GM12878 (cell line): ENCODE results near the gene PNPO. TPM values are rescaled to one million over a fixed set of nuclear protein-coding genes. Genes with fewer than 3 reads are reported as not detected.

Source experiments
- ASH2L ChIP-seq: fragments of 300-600, 200-600 bp; sonication (generic); IDR thresholded peaks from 2 replicates; pipeline ENCODE4 v1.6.1; 2017; ENCODE audit warnings: low read depth, mild to moderate bottlenecking, borderline replicate concordance
- ATF3 ChIP-seq: IDR thresholded peaks from 2 replicates; pipeline ENCODE4 v1.6.1; 2011; ENCODE audit warnings: low read depth, mild to moderate bottlenecking, low read length, moderate library complexity, borderline replicate concordance; ENCODE audit errors: extremely low read depth
- ATF7 ChIP-seq: fragments of 450-650 bp; IDR thresholded peaks from 2 replicates; pipeline ENCODE4 v1.6.1; 2016; ENCODE audit warnings: low read depth, mild to moderate bottlenecking
- BACH1 ChIP-seq: fragments of 450-650 bp; IDR thresholded peaks from 2 replicates; pipeline ENCODE4 v1.6.1; 2017; ENCODE audit warnings: mild to moderate bottlenecking, borderline replicate concordance
- FOXM1 ChIP-seq: IDR thresholded peaks from 2 replicates; pipeline ENCODE4 v1.6.1; 2012; ENCODE audit warnings: low read depth, mild to moderate bottlenecking, inconsistent platforms, low read length, moderate library complexity
- MYB ChIP-seq: fragments of 150-350 bp; IDR thresholded peaks from 2 replicates; pipeline ENCODE4 v1.6.1; 2014; ENCODE audit warnings: mild to moderate bottlenecking, low read depth, low read length, borderline replicate concordance
- POLR2A ChIP-seq: IDR thresholded peaks from 2 replicates; pipeline ENCODE4 v1.6.1; 2011; ENCODE audit warnings: low read depth, mild to moderate bottlenecking, low read length
- RFX5 ChIP-seq: IDR thresholded peaks from 2 replicates; pipeline ENCODE4 v1.6.1; 2011; ENCODE audit warnings: low read depth, low read length, improper control_type of control experiment
- SIX5 ChIP-seq: IDR thresholded peaks from 2 replicates; pipeline ENCODE4 v1.6.1; 2011; ENCODE audit warnings: mild to moderate bottlenecking, low read depth, low read length, moderate library complexity; ENCODE audit not compliant: severe bottlenecking
- SMAD1 ChIP-seq: fragments of 450-650 bp; IDR thresholded peaks from 2 replicates; pipeline ENCODE4 v1.6.1; 2018; ENCODE audit warnings: mild to moderate bottlenecking, low read depth; ENCODE audit not compliant: partially characterized antibody
- SMAD5 ChIP-seq: IDR thresholded peaks from 2 replicates; pipeline ENCODE4 v1.6.1; 2016; ENCODE audit warnings: antibody characterized with exemption, low read depth
- SP1 ChIP-seq: IDR thresholded peaks from one replicate; pipeline ENCODE4 v1.6.1; 2011; ENCODE audit warnings: low read depth, low read length
- TCF3 ChIP-seq: IDR thresholded peaks from 2 replicates; pipeline ENCODE4 v1.6.1; 2012; ENCODE audit warnings: low read depth, mild to moderate bottlenecking, low read length, borderline replicate concordance; ENCODE audit not compliant: insufficient read depth
- YY1 ChIP-seq: IDR thresholded peaks from 2 replicates; pipeline ENCODE4 v1.6.1; 2011; ENCODE audit warnings: low read depth, mild to moderate bottlenecking, low read length
- ZBTB40 ChIP-seq: fragments of 450-650 bp; IDR thresholded peaks from 2 replicates; pipeline ENCODE4 v1.6.1; 2016; ENCODE audit warnings: mild to moderate bottlenecking, moderate library complexity, borderline replicate concordance
- ZNF207 ChIP-seq: fragments of 450-650 bp; IDR thresholded peaks from 2 replicates; pipeline ENCODE4 v1.6.1; 2014; ENCODE audit warnings: antibody characterized with exemption, mild to moderate bottlenecking, borderline replicate concordance
- ZNF384 ChIP-seq: IDR thresholded peaks from 2 replicates; pipeline ENCODE4 v1.6.1; 2012; ENCODE audit warnings: low read depth, mild to moderate bottlenecking, low read length, improper control_type of control experiment, borderline replicate concordance
- polyA plus RNA-seq, 11 experiments: library from polyadenylated mRNA; depleted of rRNA in 4 of 11; unstranded in 6 of 11; stranded (reverse) in 5 of 11; fragments of >200 nt; fragmentation: Nextera tagmentation in 4 of 11; fragmentation: Illumina TruSeq in 1 of 11; extraction: Ambion mirVana in 4 of 11; extraction: Trizol in 1 of 11; gene quantifications; 1 replicate in 1 of 11; 2 replicates in 10 of 11; pipeline versions ENCODE4 v1.2.1 to v1.2.3, GENCODE V29; 2011 to 2016; ENCODE audit warnings: inconsistent platforms in 2 of 11, missing spikeins in 2 of 11, low read depth in 1 of 11
- total RNA-seq, 4 experiments: library from RNA; depleted of rRNA in 3 of 4; stranded (reverse); fragments of >200 nt in 3 of 4; fragmentation: Illumina TruSeq in 1 of 4; extraction: Trizol in 1 of 4; gene quantifications; 2 replicates each; pipeline versions ENCODE4 v1.2.1 to v1.2.3, GENCODE V29; 2013 to 2021
- TF ChIP-seq, protein P1 (sequence below): fragments of 450-650 bp; IDR thresholded peaks from 2 replicates; pipeline ENCODE4 v1.6.1; 2017; ENCODE audit warnings: antibody characterized with exemption, mild to moderate bottlenecking, moderate library complexity
- TF ChIP-seq, protein P2 (sequence below): fragments of 450-650 bp; formaldehyde crosslinking; IDR thresholded peaks from 2 replicates; pipeline ENCODE4 v1.4.0; 2020; ENCODE audit warnings: mild to moderate bottlenecking, moderate library complexity

Gene PNPO
- total and polyA plus RNA-seq, 10 of the 15 experiments (the other 5 are each of a cell fraction or from before 2014, with no cell fraction given): 13.9 to 52.6 (median 37.3) TPM

DNA sequence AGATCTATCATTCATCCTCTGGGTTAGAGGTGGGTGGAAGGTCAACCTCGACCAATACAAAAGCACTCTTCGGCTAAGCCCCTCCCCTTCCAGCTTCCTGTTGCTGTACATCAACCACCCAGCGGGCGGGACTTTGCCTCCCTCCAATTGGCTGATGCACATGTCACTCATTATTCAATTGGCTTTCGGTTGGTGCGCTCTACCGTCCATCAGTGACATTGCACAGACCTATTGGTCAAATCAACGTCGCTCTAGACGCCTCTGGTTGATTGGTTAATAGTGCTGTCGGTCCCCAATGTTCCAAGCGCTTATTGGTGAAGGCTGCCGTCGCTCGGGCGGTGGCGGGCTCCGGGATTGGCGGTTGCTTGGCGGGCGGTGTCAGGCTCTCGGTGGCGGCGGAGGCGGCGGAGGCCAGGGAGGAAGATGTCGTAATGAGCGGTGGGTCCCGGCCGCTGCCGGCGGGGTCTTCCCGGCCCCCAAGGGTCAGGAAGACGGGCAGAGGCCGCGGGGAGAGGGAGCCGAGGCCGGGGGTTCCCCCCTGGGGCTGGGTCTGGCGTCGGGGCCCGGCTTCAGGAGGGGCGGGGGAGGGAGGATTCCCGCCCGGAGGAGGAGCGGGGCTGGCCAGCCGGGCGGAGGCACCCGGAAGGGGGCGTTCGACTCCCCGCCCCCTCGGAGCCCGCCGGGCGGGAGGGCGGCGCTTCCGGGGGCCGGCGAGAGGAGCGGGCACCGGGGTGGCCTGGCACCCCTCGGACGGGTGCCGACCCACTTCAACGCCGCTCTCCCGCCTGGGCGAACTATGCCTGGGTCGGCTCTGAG lies 45.3 kb upstream of the PNPO start, which contains the start of gene SP2 (continued):
- no peak for TF ChIP-seq ATF3
- no peak for TF ChIP-seq MYB
- peak; percentile 98 for TF ChIP-seq ZBTB40
- no peak for TF ChIP-seq RFX5
- peak; percentile 100 for TF ChIP-seq SP1
- TF ChIP-seq, protein P1, sequence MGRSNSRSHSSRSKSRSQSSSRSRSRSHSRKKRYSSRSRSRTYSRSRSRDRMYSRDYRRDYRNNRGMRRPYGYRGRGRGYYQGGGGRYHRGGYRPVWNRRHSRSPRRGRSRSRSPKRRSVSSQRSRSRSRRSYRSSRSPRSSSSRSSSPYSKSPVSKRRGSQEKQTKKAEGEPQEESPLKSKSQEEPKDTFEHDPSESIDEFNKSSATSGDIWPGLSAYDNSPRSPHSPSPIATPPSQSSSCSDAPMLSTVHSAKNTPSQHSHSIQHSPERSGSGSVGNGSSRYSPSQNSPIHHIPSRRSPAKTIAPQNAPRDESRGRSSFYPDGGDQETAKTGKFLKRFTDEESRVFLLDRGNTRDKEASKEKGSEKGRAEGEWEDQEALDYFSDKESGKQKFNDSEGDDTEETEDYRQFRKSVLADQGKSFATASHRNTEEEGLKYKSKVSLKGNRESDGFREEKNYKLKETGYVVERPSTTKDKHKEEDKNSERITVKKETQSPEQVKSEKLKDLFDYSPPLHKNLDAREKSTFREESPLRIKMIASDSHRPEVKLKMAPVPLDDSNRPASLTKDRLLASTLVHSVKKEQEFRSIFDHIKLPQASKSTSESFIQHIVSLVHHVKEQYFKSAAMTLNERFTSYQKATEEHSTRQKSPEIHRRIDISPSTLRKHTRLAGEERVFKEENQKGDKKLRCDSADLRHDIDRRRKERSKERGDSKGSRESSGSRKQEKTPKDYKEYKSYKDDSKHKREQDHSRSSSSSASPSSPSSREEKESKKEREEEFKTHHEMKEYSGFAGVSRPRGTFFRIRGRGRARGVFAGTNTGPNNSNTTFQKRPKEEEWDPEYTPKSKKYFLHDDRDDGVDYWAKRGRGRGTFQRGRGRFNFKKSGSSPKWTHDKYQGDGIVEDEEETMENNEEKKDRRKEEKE: no peak
- TF ChIP-seq ASH2L: 0 out of 2 replicates have a peak, but pooled peaks have one; percentile 25
- TF ChIP-seq, protein P2, sequence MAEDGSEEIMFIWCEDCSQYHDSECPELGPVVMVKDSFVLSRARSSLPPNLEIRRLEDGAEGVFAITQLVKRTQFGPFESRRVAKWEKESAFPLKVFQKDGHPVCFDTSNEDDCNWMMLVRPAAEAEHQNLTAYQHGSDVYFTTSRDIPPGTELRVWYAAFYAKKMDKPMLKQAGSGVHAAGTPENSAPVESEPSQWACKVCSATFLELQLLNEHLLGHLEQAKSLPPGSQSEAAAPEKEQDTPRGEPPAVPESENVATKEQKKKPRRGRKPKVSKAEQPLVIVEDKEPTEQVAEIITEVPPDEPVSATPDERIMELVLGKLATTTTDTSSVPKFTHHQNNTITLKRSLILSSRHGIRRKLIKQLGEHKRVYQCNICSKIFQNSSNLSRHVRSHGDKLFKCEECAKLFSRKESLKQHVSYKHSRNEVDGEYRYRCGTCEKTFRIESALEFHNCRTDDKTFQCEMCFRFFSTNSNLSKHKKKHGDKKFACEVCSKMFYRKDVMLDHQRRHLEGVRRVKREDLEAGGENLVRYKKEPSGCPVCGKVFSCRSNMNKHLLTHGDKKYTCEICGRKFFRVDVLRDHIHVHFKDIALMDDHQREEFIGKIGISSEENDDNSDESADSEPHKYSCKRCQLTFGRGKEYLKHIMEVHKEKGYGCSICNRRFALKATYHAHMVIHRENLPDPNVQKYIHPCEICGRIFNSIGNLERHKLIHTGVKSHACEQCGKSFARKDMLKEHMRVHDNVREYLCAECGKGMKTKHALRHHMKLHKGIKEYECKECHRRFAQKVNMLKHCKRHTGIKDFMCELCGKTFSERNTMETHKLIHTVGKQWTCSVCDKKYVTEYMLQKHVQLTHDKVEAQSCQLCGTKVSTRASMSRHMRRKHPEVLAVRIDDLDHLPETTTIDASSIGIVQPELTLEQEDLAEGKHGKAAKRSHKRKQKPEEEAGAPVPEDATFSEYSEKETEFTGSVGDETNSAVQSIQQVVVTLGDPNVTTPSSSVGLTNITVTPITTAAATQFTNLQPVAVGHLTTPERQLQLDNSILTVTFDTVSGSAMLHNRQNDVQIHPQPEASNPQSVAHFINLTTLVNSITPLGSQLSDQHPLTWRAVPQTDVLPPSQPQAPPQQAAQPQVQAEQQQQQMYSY (CRISPR knock-in tag): no peak
- peak; percentile 81 for TF ChIP-seq BACH1
- TF ChIP-seq ATF7: peak; percentile 97
- no peak; the same call in 1 of the 2 replicates for TF ChIP-seq YY1
- TF ChIP-seq POLR2A: peak; percentile 80
- TF ChIP-seq TCF3: 0 out of 2 replicates have a peak, but pooled peaks have one; percentile 5
- no peak; the same call in 1 of the 2 replicates for TF ChIP-seq ZNF207
- no peak for TF ChIP-seq ZNF384
- TF ChIP-seq FOXM1: peak; percentile 98
- TF ChIP-seq SIX5: no peak
- TF ChIP-seq SMAD1: no peak
- no peak for TF ChIP-seq SMAD5
